Nephron (organoid): ENCODE measurements around the gene TMTC2.

Source experiments
- H3K27ac Mint-ChIP-seq, 3 experiments: 2 replicates each; pipeline ENCODE4 v1.8.0; 2020; ENCODE audit warnings: mixed read lengths in 3 of 3, mild to moderate bottlenecking in 2 of 3, moderate library complexity in 1 of 3
- H3K27me3 Mint-ChIP-seq: 2 replicates; pipeline ENCODE4 v1.8.0; 2021; ENCODE audit warnings: low read depth, mild to moderate bottlenecking, moderate library complexity, mixed read lengths
- H3K36me3 Mint-ChIP-seq: 2 replicates; pipeline ENCODE4 v1.8.0; 2020; ENCODE audit warnings: low read depth, mixed read lengths
- H3K4me1 Mint-ChIP-seq: 2 replicates; pipeline ENCODE4 v1.8.0; 2020; ENCODE audit warnings: mixed read lengths
- H3K4me3 Mint-ChIP-seq, 3 experiments: 2 replicates each; pipeline ENCODE4 v1.8.0; 2020; ENCODE audit warnings: mild to moderate bottlenecking in 3 of 3, mixed read lengths in 3 of 3, moderate library complexity in 2 of 3
- H3K9me3 Mint-ChIP-seq: 2 replicates; pipeline ENCODE4 v1.8.0; 2020; ENCODE audit warnings: mixed read lengths
- CTCF ChIP-seq, 3 experiments: fragments of 200-600 bp; sonication (generic); IDR thresholded peaks; one replicate each; pipeline ENCODE4 v1.5.0; 2021; ENCODE audit warnings: antibody characterized with exemption in 3 of 3; ENCODE audit not compliant: unreplicated experiment in 3 of 3

Gene TMTC2

GRCh38 chr12:82659343-82660207 is 27.1 kb upstream of the TMTC2 start:
- H3K36me3 Mint-ChIP-seq: no peaks in the 10 kb centered on the region
- H3K4me3 Mint-ChIP-seq: no peak overlapping the region
- peaks cover 16% of the 10 kb centered on the region for H3K9me3 Mint-ChIP-seq
- no peak overlapping the region for H3K27ac Mint-ChIP-seq
- TF ChIP-seq CTCF (IDR thresholded peaks at IDR 0.05; ENCODE audit: unreplicated experiment in 3 of 3): no peak
- H3K27me3 Mint-ChIP-seq: peaks cover 7% of the 10 kb centered on the region
- H3K4me1 Mint-ChIP-seq: peaks cover 14% of the 10 kb centered on the region

GRCh38 chr12:82660541-82661325 is 26.0 kb upstream of the TMTC2 start:
- Mint-ChIP-seq H3K36me3 (no peaks in the 10 kb centered on the region), H3K9me3 (peaks cover 13% of the 10 kb centered on the region), H3K4me1 (peaks cover 14% of the 10 kb centered on the region), H3K27ac (no peak overlapping the region), H3K27me3 (peaks cover 9% of the 10 kb centered on the region), H3K4me3 (no peak overlapping the region)
- no peak for TF ChIP-seq CTCF (IDR thresholded peaks at IDR 0.05; ENCODE audit: unreplicated experiment in 3 of 3)

- H3K27ac Mint-ChIP-seq: no peak overlapping the region
- H3K27me3 Mint-ChIP-seq: peaks cover 10% of the 10 kb centered on the region
- H3K36me3 Mint-ChIP-seq: no peaks in the 10 kb centered on the region
- H3K9me3 Mint-ChIP-seq: peaks cover under 1% of the 10 kb centered on the region
- H3K4me3 Mint-ChIP-seq: no peak overlapping the region
- TF ChIP-seq CTCF (IDR thresholded peaks at IDR 0.05; ENCODE audit: unreplicated experiment in 3 of 3): no peak
- H3K4me1 Mint-ChIP-seq: peaks cover 14% of the 10 kb centered on the region
Measured at GRCh38 chr12:82663893-82664292, 22.8 kb upstream of the TMTC2 start.

GRCh38 chr12:82665142-82665923 is 21.4 kb upstream of the TMTC2 start:
- Mint-ChIP-seq H3K4me3 (no peak overlapping the region), H3K9me3 (no peaks in the 10 kb centered on the region), H3K4me1 (peaks cover 7% of the 10 kb centered on the region), H3K27me3 (peaks cover 13% of the 10 kb centered on the region), H3K36me3 (no peaks in the 10 kb centered on the region), H3K27ac (no peak overlapping the region)
- no peak for TF ChIP-seq CTCF (IDR thresholded peaks at IDR 0.05; ENCODE audit: unreplicated experiment in 3 of 3)

- Mint-ChIP-seq H3K36me3 (no peaks in the 10 kb centered on the region), H3K27me3 (peaks cover 13% of the 10 kb centered on the region), H3K4me3 (no peak overlapping the region), H3K27ac (no peak overlapping the region), H3K4me1 (peaks cover 5% of the 10 kb centered on the region), H3K9me3 (no peaks in the 10 kb centered on the region)
- TF ChIP-seq CTCF (IDR thresholded peaks at IDR 0.05; ENCODE audit: unreplicated experiment in 3 of 3): no peak
Measured at GRCh38 chr12:82666830-82667229, 19.9 kb upstream of the TMTC2 start.
